ENCODE measurements around the gene TCERG1L.

- TF ChIP-seq EZH2 (IDR thresholded peaks at IDR 0.05; ENCODE audit: insufficient read depth, poor library complexity, severe bottlenecking) (no peak), EZH2phosphoT487 (IDR thresholded peaks at IDR 0.05; ENCODE audit: insufficient read depth, low read depth) (no peak)
These were observed 44.9 kb upstream of the TCERG1L start for GRCh38 chr10:131356442-131356841.
